Stimulated activated CD4-positive, alpha-beta T cell treated with anti-CD3 and anti-CD28 coated beads, TNF-alpha, amount 100 ng/mL, for 4 hours (primary cell): ENCODE measurements around the gene TULP4.
"Not testable (repeated sequence)": the region's sequence is repeated elsewhere in the genome, so short reads cannot be mapped to it uniquely, and the experiment has no call there.

ENCODE experiments used
- DNase-seq, 3 experiments: peaks; one replicate each; pipeline ENCODE4 v3.0.0-alpha.2; 2020; ENCODE audit warnings: low read depth in 3 of 3

The TULP4 gene

GRCh38 chr6:158522616-158523015 is 210.4 kb downstream of the TULP4 start:
- DNase-seq, result no peak

GRCh38 chr6:158524311-158524710 is 212.0 kb downstream of the TULP4 start:
- no peak for DNase-seq

GRCh38 chr6:158527858-158528257 is 215.6 kb downstream of the TULP4 start:
- not testable (repeated sequence) for DNase-seq

- DNase-seq, result no peak
These were observed 216.6 kb downstream of the TULP4 start for GRCh38 chr6:158528826-158529225.

- DNase-seq, result no peak
These were observed 217.4 kb downstream of the TULP4 start for GRCh38 chr6:158529629-158530028.

- DNase-seq, result no peak
These were observed 219.3 kb downstream of the TULP4 start for GRCh38 chr6:158531566-158531965.

GRCh38 chr6:158531970-158532369 is 219.7 kb downstream of the TULP4 start:
- DNase-seq, result no peak

- DNase-seq, result peak in 2 of 3 experiments; percentile 20 to 32
These were observed 224.0 kb downstream of the TULP4 start for GRCh38 chr6:158536084-158536890.

GRCh38 chr6:158536891-158537798 is 224.9 kb downstream of the TULP4 start:
- no peak for DNase-seq

GRCh38 chr6:158538741-158539140 is 226.5 kb downstream of the TULP4 start:
- no peak for DNase-seq

GRCh38 chr6:158539413-158539812 is 227.1 kb downstream of the TULP4 start:
- no peak for DNase-seq

- DNase-seq, result no peak
These were observed 227.6 kb downstream of the TULP4 start for GRCh38 chr6:158539881-158540280.

GRCh38 chr6:158543606-158544185 is 231.4 kb downstream of the TULP4 start:
- no peak for DNase-seq

GRCh38 chr6:158544428-158544827 is 232.2 kb downstream of the TULP4 start:
- no peak for DNase-seq

GRCh38 chr6:158545043-158545966 is 233.0 kb downstream of the TULP4 start:
- no peak for DNase-seq

GRCh38 chr6:158548418-158549161 is 236.3 kb downstream of the TULP4 start:
- DNase-seq, result no peak

- DNase-seq, result no peak
These were observed 240.0 kb downstream of the TULP4 start for GRCh38 chr6:158552055-158552795.

- DNase-seq, result no peak
These were observed 240.5 kb downstream of the TULP4 start for GRCh38 chr6:158552796-158553138.

GRCh38 chr6:158554611-158555361 is 242.5 kb downstream of the TULP4 start:
- DNase-seq, result no peak
